Bone marrow (tissue), 2 donors: ENCODE measurements around the gene LIMS2.

Experiments
- DNase-seq, 2 donors: peaks; one replicate each; lab custom pipeline; 2025; lab: John Stamatoyannopoulos, UW

Gene LIMS2

GRCh38 chr2:127646487-127647241 lies 28.7 kb downstream of the LIMS2 start:
- no peak for DNase-seq

DNA sequence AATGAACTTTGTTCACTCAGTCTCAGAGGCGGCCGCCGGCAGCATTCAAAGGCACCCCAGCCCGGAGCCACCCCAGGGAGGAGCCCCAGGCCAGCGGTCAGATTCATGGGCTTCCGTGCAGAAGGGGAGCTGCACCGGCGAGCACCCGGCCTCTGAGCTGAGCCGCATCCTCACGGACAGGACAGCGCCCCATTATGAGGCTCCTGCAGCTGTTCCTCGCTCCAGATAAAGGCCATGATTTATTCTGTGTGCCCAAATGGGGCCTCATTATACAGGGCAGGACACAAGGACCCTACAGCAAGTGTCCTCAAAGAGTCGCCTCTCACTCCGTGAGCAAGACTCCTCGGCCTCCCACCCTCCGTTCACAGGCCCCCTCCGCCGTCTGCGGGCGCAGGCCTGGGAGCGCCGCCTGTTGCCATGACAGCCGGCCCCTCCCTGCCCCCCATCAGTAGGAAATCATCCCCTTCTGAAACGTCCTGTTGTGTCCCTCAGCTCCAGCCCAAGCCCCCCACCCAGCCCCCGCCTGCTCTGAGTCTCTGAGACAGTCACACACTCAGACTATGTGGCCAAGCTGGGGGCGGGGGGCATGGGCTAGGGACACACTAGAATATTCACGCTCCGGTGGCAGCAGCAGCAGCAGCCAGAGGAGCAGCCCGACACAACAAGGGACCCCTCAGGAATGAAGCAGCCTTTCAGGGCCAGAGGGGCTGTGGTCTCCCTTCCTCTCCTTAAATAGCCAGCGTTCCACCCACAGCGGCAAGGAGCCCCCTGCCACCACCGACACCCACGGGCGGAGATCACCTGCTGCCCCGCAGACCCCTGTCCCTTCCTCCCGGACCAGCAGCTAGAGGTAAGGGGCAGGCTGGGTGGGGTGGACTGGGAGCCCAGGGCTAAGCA lies 29.7 kb downstream of the LIMS2 start, which contains the start of gene GPR17:
Gene GPR17 (plus strand): TSS at position 759 of the 897 bp plus-strand sequence. CDS start 4,583 bp downstream, outside the sequence.
- DNase-seq = no peak

- no peak for DNase-seq
Observed at GRCh38 chr2:127645026-127645394, 30.3 kb downstream of the LIMS2 start.

GRCh38 chr2:127644066-127645025 lies 31.0 kb downstream of the LIMS2 start:
- DNase-seq = no peak

- no peak for DNase-seq
Observed at GRCh38 chr2:127643439-127644065, 31.8 kb downstream of the LIMS2 start.

DNA sequence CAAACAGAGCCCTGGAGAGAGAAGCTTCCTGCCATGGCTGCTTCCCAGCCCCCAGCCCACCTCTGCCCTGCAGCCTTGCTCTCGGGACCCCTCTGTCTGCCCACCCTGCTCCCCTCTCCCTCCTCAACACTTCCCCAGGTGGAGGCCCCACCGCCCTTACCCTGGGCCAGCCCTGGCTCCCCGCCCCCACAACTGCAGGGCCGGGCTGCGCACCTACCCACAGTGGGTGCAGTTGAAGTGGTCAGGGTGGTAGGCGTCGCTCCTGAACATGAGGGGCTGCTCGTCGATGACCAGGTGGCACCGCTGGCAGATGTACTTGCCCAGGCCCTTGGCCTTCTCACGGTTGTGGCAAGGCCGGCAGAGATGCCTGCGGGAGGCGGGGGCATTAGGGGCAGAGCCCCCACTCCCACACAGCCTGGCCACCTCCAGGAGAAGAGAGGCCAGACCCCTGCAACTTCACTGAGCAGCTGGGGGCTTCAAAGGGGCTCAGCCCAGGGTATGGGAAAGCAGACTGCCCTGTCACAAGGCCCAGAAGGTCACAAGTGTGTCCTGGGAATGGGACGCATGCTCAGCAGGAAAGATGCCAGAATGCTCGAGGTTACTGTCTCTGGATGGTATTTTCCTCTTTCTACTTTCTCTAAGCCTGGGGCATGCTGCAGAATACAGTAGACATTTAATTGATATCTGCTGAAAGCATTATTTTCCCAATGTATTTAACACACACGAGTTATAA lies 32.5 kb downstream of the LIMS2 start:
- DNase-seq = no peak

- no peak for DNase-seq
Observed at GRCh38 chr2:127641846-127642507, 33.4 kb downstream of the LIMS2 start.

DNA sequence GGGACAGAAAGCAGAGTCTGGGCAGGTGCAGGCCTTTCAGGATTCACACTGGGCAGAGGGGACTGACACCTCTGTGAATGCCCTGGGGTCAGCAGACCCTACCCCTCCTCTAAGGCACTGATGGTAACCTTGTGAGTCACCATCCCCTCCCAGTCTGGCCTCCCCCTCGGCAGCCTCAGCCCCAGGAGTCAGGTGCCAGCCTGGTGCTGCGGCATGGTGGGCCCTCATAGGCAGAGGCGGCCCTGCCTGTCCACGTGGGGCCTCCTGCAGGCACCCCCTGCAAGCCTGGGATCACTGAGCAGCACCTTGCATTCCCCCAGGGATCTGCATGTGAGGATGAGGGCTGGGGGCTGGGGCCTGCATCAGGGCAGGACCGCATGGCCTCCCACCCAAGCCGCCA lies 34.2 kb downstream of the LIMS2 start:
- DNase-seq = no peak

- DNase-seq = no peak
Observed at GRCh38 chr2:127640082-127641072, 35.0 kb downstream of the LIMS2 start.

GRCh38 chr2:127639111-127639474 lies 36.2 kb downstream of the LIMS2 start:
- DNase-seq = no peak

- no peak for DNase-seq
Observed at GRCh38 chr2:127638361-127639110, 36.8 kb downstream of the LIMS2 start.

GRCh38 chr2:127637725-127638252 lies 37.5 kb downstream of the LIMS2 start:
- DNase-seq = peak in 1 of 2 donors; percentile 4

GRCh38 chr2:127637236-127637630 lies 38.1 kb downstream of the LIMS2 start:
- DNase-seq = no peak

DNA sequence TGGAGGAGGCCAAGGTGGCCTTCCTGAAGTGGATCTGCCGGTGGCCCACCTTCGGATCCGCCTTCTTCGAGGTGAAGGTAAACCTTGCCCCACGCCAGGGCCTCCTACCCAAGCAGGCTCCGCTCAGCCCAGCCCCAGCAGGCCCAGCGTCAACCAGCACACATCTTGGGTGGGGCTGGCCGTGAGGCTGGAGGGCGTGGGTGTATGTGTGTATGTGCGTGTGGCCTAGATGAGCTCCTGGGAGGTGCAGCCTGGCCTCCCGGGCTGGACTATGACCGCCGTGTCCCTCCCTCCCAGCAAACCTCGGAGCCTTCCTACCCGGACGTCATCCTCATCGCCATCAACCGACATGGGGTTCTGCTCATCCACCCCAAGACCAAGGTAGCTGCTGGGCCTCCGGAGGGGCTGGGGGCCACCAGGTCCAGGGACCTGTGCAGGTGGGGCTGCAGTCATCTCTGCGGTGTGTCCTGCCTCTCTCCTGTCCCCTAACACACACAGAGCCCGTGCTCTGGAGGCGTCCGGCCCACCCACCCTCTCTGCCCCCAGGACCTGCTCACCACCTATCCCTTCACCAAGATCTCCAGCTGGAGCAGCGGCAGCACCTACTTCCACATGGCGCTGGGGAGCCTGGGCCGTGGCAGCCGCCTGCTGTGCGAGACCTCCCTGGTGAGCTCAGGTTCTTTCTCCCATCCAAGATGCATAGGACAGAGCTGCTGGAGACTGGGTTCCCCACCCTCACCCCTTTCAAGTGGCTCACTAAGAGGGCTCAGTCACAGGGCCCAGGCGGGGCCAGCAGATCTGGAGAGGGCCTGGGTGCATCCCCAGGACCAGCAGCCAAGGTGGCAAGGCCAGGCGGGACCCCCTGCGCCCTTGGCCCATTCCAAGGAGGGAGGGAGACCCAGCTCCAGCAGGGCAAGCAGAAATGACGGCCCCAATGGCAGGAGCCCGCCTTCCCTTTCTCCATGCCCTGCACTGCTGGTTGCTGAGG lies 38.8 kb downstream of the LIMS2 start:
- no peak for DNase-seq

DNA sequence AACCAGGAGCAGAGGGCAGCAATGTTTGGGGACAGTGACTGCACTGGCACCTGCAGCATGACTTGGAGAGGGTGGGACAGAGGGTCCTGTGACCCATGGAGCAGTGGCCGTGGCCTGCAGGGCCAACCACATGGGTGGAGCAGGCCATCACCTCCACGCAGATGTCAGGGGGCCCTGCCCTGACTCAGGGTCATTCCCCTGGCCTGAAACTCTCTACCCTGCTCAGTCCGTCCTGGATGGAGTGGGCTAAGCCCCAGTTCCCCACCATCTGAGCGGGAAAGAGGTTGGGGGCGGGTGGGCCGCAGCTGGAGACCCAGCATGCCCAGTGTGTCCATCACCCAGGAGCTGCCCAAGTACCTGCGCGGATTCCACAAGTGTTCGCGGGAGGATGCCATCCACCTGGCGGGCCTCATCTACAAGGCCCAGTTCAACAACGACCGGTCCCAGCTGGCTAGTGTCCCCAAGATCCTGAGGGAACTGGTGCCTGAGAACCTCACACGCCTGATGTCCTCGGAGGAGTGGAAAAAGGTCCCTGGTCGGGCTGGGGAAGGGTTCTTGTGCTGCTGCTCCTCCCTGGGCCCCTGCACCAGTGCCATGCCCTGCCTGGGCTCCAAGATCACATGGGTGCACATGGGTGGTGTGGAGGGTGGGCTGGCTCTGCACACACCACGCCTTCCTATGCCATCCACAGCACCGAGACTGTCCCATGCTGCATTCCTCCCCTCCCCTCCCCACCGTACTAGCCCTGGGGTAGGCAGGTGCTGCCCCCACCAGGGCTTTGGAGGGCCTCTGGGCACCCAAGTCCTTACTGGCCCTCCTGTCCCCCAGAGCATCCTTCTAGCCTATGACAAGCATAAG lies 39.7 kb downstream of the LIMS2 start:
- no peak for DNase-seq
